Nephron progenitor cell (in vitro differentiated cells): ENCODE measurements around the gene NEU1.

Source experiments
- DNase-seq: peaks from one replicate; pipeline ENCODE4 v3.0.0; 2021
- H3K27ac Mint-ChIP-seq: 2 replicates; pipeline ENCODE4 v1.8.0; 2021; ENCODE audit warnings: mild to moderate bottlenecking, moderate library complexity, mixed read lengths
- H3K27me3 Mint-ChIP-seq: 2 replicates; pipeline ENCODE4 v1.8.0; 2021; ENCODE audit warnings: mild to moderate bottlenecking, low read depth, mixed read lengths; ENCODE audit not compliant: poor library complexity
- H3K36me3 Mint-ChIP-seq: 2 replicates; pipeline ENCODE4 v1.8.0; 2021; ENCODE audit warnings: low read depth, mixed read lengths
- H3K4me1 Mint-ChIP-seq: 2 replicates; pipeline ENCODE4 v1.8.0; 2021; ENCODE audit warnings: mixed read lengths
- H3K4me3 Mint-ChIP-seq: 2 replicates; pipeline ENCODE4 v1.8.0; 2021; ENCODE audit warnings: mild to moderate bottlenecking, moderate library complexity, mixed read lengths
- H3K9me3 Mint-ChIP-seq: 2 replicates; pipeline ENCODE4 v1.8.0; 2021; ENCODE audit warnings: mild to moderate bottlenecking, moderate library complexity, mixed read lengths
- CTCF ChIP-seq: fragments of 200-600 bp; sonication (generic); IDR thresholded peaks from 2 replicates; pipeline ENCODE4 v1.5.0; 2021; ENCODE audit warnings: antibody characterized with exemption

NEU1 gene

DNA sequence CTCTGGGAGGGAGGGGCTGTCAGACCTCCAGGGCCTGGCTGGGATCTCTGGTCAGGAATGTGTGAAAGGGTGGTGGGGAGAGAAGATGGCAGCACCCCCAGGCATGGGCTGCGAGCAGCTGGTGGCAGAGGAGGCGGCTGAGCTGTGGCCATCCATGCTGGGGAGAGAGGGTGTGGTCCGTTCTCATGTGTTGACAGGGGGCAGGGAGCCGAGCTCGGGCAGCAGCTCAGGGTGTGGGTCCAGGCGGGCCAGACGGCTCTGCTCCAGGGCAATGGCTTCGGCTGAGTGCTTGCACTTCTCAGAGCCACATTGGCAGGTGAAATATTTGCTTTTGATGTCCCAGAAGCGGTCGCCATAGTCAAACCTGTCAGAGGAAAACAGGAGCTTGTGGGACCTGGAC lies 17.3 kb upstream of the NEU1 start:
- H3K36me3 Mint-ChIP-seq = peaks cover 44% of the 10 kb centered on the region
- peaks cover 4% of the 10 kb centered on the region for H3K27me3 Mint-ChIP-seq
- TF ChIP-seq CTCF = no peak
- H3K4me3 Mint-ChIP-seq = no peak overlapping the region
- peaks cover 31% of the 10 kb centered on the region for H3K4me1 Mint-ChIP-seq
- no peak overlapping the region for H3K27ac Mint-ChIP-seq
- H3K9me3 Mint-ChIP-seq = no peaks in the 10 kb centered on the region
- DNase-seq = no peak

- H3K27me3 Mint-ChIP-seq = peaks cover 4% of the 10 kb centered on the region
- no peak for DNase-seq
- H3K4me3 Mint-ChIP-seq = no peak overlapping the region
- no peak for TF ChIP-seq CTCF
- no peaks in the 10 kb centered on the region for H3K9me3 Mint-ChIP-seq
- peaks cover 43% of the 10 kb centered on the region for H3K36me3 Mint-ChIP-seq
- peaks cover 31% of the 10 kb centered on the region for H3K4me1 Mint-ChIP-seq
- H3K27ac Mint-ChIP-seq = no peak overlapping the region
Measured at GRCh38 chr6:31879143-31879542, 16.5 kb upstream of the NEU1 start.

- H3K4me3 Mint-ChIP-seq = no peak within 1 kb of the TSS
- H3K27ac Mint-ChIP-seq = peak within 1 kb of the TSS; percentile 85
Measured at GRCh38 chr6:31878726-31879125, 16.1 kb upstream of the NEU1 start, which contains the start of gene SLC44A4. Gene SLC44A4 (minus strand): TSS chr6:31878997. CDS start chr6:31878980, 17 bp downstream.

DNA sequence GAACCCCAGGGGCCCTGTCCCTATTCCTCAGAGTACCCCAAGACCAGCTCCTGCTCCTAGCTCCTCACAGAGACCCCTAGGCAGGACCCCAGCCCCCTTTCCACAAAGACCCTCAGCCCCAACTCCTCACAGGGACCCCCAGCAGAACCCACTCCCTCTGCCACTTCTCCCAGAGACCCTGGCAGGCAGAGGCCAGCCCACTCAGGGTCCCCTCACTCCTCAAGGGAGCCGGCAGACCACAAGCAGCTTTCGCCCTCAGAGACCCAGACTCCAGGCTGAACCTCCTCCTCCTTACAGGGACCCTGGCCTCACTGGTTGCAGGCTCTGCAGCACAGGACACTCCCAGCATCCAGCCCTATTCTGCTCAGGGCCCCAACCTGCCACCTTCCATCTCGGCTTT lies 15.6 kb upstream of the NEU1 start:
- no peak for TF ChIP-seq CTCF
- H3K4me3 Mint-ChIP-seq = no peak overlapping the region
- peak overlapping the region; percentile 85 for H3K27ac Mint-ChIP-seq
- H3K27me3 Mint-ChIP-seq = peaks cover 4% of the 10 kb centered on the region
- peaks cover 31% of the 10 kb centered on the region for H3K4me1 Mint-ChIP-seq
- H3K36me3 Mint-ChIP-seq = peaks cover 41% of the 10 kb centered on the region
- no peaks in the 10 kb centered on the region for H3K9me3 Mint-ChIP-seq
- no peak for DNase-seq

More at GRCh38 chr6:31878726-31879125, 16.1 kb upstream of the NEU1 start, which contains the start of gene SLC44A4:
- H3K27me3 Mint-ChIP-seq = peaks cover 4% of the 10 kb centered on the region
- peaks cover 43% of the 10 kb centered on the region for H3K36me3 Mint-ChIP-seq
- peaks cover 31% of the 10 kb centered on the region for H3K4me1 Mint-ChIP-seq
- TF ChIP-seq CTCF = no peak
- no peak for DNase-seq
- no peaks in the 10 kb centered on the region for H3K9me3 Mint-ChIP-seq

- peak overlapping the region; percentile 85 for H3K27ac Mint-ChIP-seq
Measured at GRCh38 chr6:31877651-31878161, 15.1 kb upstream of the NEU1 start.

More at GRCh38 chr6:31877651-31878161, 15.1 kb upstream of the NEU1 start:
- no peaks in the 10 kb centered on the region for H3K9me3 Mint-ChIP-seq
- H3K4me3 Mint-ChIP-seq = no peak overlapping the region
- TF ChIP-seq CTCF = no peak
- DNase-seq = no peak
- H3K36me3 Mint-ChIP-seq = peaks cover 36% of the 10 kb centered on the region
- peaks cover 31% of the 10 kb centered on the region for H3K4me1 Mint-ChIP-seq
- peaks cover 4% of the 10 kb centered on the region for H3K27me3 Mint-ChIP-seq
